Activated CD8-positive, alpha-beta T cell treated with anti-CD3 and anti-CD28 coated beads for 36 hours (primary cell): ENCODE results near the gene ABCA1. TPM values are rescaled to one million over a fixed set of nuclear protein-coding genes. Genes with fewer than 3 reads are reported as not detected.
"Not testable (repeated sequence)": the region's sequence is repeated elsewhere in the genome, so short reads cannot be mapped to it uniquely, and the experiment has no call there.

Experiments
- ATAC-seq: fragments of 200-7000 bp; cut with Tn5 transposase; one replicate; pipeline ENCODE4 v1.10.0; 2021; ENCODE audit warnings: mild to moderate bottlenecking, moderate library complexity
- CTCF ChIA-PET: fragments of 350-600 bp; sonication (Branson Sonifier 250); formaldehyde crosslinking; loops from one replicate; lab custom pipeline; 2021; ENCODE audit warnings: antibody characterized with exemption; lab: Charles Lee
- POLR2A ChIA-PET: fragments of 350-600 bp; sonication (Branson Sonifier 250); formaldehyde crosslinking; loops from one replicate; lab custom pipeline; 2021; ENCODE audit warnings: antibody characterized with exemption; lab: Charles Lee
- DNase-seq: peaks from one replicate; pipeline ENCODE4 v3.0.0-alpha.2; 2020
- H3K27ac Mint-ChIP-seq: one replicate; pipeline ENCODE4 v1.8.0; 2021; ENCODE audit warnings: mild to moderate bottlenecking, mixed read lengths
- H3K27me3 Mint-ChIP-seq: one replicate; pipeline ENCODE4 v1.8.0; 2021; ENCODE audit warnings: mixed read lengths
- H3K36me3 Mint-ChIP-seq: one replicate; pipeline ENCODE4 v1.8.0; 2021; ENCODE audit warnings: low read depth, mixed read lengths
- H3K4me1 Mint-ChIP-seq: one replicate; pipeline ENCODE4 v1.8.0; 2021; ENCODE audit warnings: low read depth, mixed read lengths
- H3K4me3 Mint-ChIP-seq: one replicate; pipeline ENCODE4 v1.8.0; 2021; ENCODE audit warnings: mild to moderate bottlenecking, moderate library complexity, mixed read lengths
- H3K9me3 Mint-ChIP-seq: one replicate; pipeline ENCODE4 v1.8.0; 2021; ENCODE audit warnings: mixed read lengths
- CTCF ChIP-seq: fragments of 200-600 bp; IDR thresholded peaks from one replicate; pipeline ENCODE4 v1.8.0; 2022; ENCODE audit warnings: antibody characterized with exemption, mild to moderate bottlenecking
- intact Hi-C: fragments of 100-400 bp; cut with micrococcal nuclease; formaldehyde crosslinking; loops from one replicate; pipeline ENCODE4 v1.10.0; 2022
- total RNA-seq, 2 experiments: library from RNA; stranded (reverse); gene quantifications; one replicate each; pipeline ENCODE4 v1.2.3, GENCODE V29; 2021

ABCA1 gene
- total RNA-seq, 2 experiments from 2014 or later: 0.20 to 0.38 TPM

- Mint-ChIP-seq H3K4me1 (peaks cover 20% of the 10 kb centered on the region), H3K36me3 (no peaks in the 10 kb centered on the region), H3K4me3 (no peak overlapping the region), H3K9me3 (no peaks in the 10 kb centered on the region), H3K27me3 (peaks cover 5% of the 10 kb centered on the region), H3K27ac (peak overlapping the region; percentile 20)
- DNase-seq (no peak), ATAC-seq (no peak)
- intact Hi-C loops: no loop called here
- CTCF ChIA-PET: interaction anchor here (0.9 to 1.3 kb wide), 2 partner anchors 14 to 97 kb away, joined by 4 read pairs; no protein-coding TSS in a partner anchor
- POLR2A ChIA-PET: interaction anchor here (0.8 kb wide), 1 partner anchor 14 kb away, joined by 3 read pairs; no protein-coding TSS in a partner anchor
- no peak for TF ChIP-seq CTCF
These were observed 32.7 kb upstream of the ABCA1 start for GRCh38 chr9:104960662-104961061.

GRCh38 chr9:104958751-104959150 lies 30.8 kb upstream of the ABCA1 start:
- no peak for DNase-seq
- intact Hi-C loops: no loop called here
- H3K36me3 Mint-ChIP-seq: no peaks in the 10 kb centered on the region
- ChIA-PET CTCF (no interaction called here), POLR2A (no interaction called here)
- peaks cover 20% of the 10 kb centered on the region for H3K4me1 Mint-ChIP-seq
- H3K27ac Mint-ChIP-seq: no peak overlapping the region
- no peak for TF ChIP-seq CTCF
- peaks cover 5% of the 10 kb centered on the region for H3K27me3 Mint-ChIP-seq
- ATAC-seq: no peak
- no peak overlapping the region for H3K4me3 Mint-ChIP-seq
- no peaks in the 10 kb centered on the region for H3K9me3 Mint-ChIP-seq

GRCh38 chr9:104958006-104958405 lies 30.1 kb upstream of the ABCA1 start:
- H3K27ac Mint-ChIP-seq, H3K27me3 Mint-ChIP-seq, H3K9me3 Mint-ChIP-seq, POLR2A ChIA-PET, CTCF ChIA-PET, H3K36me3 Mint-ChIP-seq, DNase-seq, H3K4me3 Mint-ChIP-seq, ATAC-seq, intact Hi-C loops: not testable (repeated sequence)
- peaks cover 20% of the 10 kb centered on the region for H3K4me1 Mint-ChIP-seq

GRCh38 chr9:104951487-104951886 lies 23.5 kb upstream of the ABCA1 start:
- Mint-ChIP-seq H3K4me1 (no peaks in the 10 kb centered on the region), H3K9me3 (no peaks in the 10 kb centered on the region), H3K27ac (no peak overlapping the region), H3K4me3 (no peak overlapping the region), H3K27me3 (peaks cover 1% of the 10 kb centered on the region), H3K36me3 (no peaks in the 10 kb centered on the region)
- ChIA-PET CTCF (no interaction called here), POLR2A (no interaction called here)
- DNase-seq (no peak), ATAC-seq (no peak)
- TF ChIP-seq CTCF: no peak
- intact Hi-C loops: no loop called here

- intact Hi-C loops: no loop called here
- DNase-seq: no peak
These were observed 22.9 kb upstream of the ABCA1 start for GRCh38 chr9:104950838-104951237.

More at GRCh38 chr9:104950838-104951237, 22.9 kb upstream of the ABCA1 start:
- H3K4me3 Mint-ChIP-seq: no peak overlapping the region
- H3K4me1 Mint-ChIP-seq: no peaks in the 10 kb centered on the region
- H3K27me3 Mint-ChIP-seq: peaks cover 1% of the 10 kb centered on the region
- ChIA-PET CTCF (no interaction called here), POLR2A (no interaction called here)
- ATAC-seq: no peak
- no peak overlapping the region for H3K27ac Mint-ChIP-seq
- H3K9me3 Mint-ChIP-seq: no peaks in the 10 kb centered on the region
- H3K36me3 Mint-ChIP-seq: no peaks in the 10 kb centered on the region
- TF ChIP-seq CTCF: no peak
